Smooth muscle cell (in vitro differentiated cells): ENCODE data around the gene ATP9A. TPM values are rescaled to one million over a fixed set of nuclear protein-coding genes. Genes with fewer than 3 reads are reported as not detected.

Source experiments
- DNase-seq: peaks from one replicate; lab custom pipeline; 2025; ENCODE audit not compliant: unreplicated experiment; lab: John Stamatoyannopoulos, UW
- H2AFZ ChIP-seq: fragments of 200-600 bp; sonication (generic); 2 replicates; pipeline ENCODE4 v1.6.0; 2016; ENCODE audit warnings: antibody characterized with exemption, low read depth, mild to moderate bottlenecking
- H3F3A ChIP-seq: fragments of 200-600 bp; sonication (generic); 2 replicates; pipeline ENCODE4 v1.6.0; 2017; ENCODE audit warnings: antibody characterized with exemption, low read depth
- H3K27ac ChIP-seq: fragments of 200-600 bp; sonication (generic); 2 replicates; pipeline ENCODE4 v1.5.1; 2016; ENCODE audit warnings: low read depth, mild to moderate bottlenecking
- H3K27me3 ChIP-seq: fragments of 200-600 bp; sonication (generic); 2 replicates; pipeline ENCODE4 v1.6.1; 2016; ENCODE audit warnings: low read depth, mild to moderate bottlenecking
- H3K36me3 ChIP-seq: fragments of 200-600 bp; sonication (generic); 2 replicates; pipeline ENCODE4 v1.5.1; 2016; ENCODE audit warnings: low read depth
- H3K4me1 ChIP-seq: fragments of 200-600 bp; sonication (generic); 2 replicates; pipeline ENCODE4 v1.5.1; 2016; ENCODE audit warnings: low read depth
- H3K4me2 ChIP-seq: fragments of 200-600 bp; sonication (generic); 2 replicates; pipeline ENCODE4 v1.6.0; 2016; ENCODE audit warnings: mild to moderate bottlenecking
- H3K4me3 ChIP-seq: fragments of 200-600 bp; sonication (generic); 2 replicates; pipeline ENCODE4 v1.5.1; 2016; ENCODE audit warnings: mild to moderate bottlenecking
- H3K79me2 ChIP-seq: fragments of 200-600 bp; sonication (generic); 2 replicates; pipeline ENCODE4 v1.6.0; 2016; ENCODE audit warnings: low read depth, mild to moderate bottlenecking
- H3K9ac ChIP-seq: fragments of 200-600 bp; sonication (generic); 2 replicates; pipeline ENCODE4 v1.6.0; 2016; ENCODE audit warnings: low read depth
- H3K9me3 ChIP-seq: fragments of 200-600 bp; sonication (generic); replicated peaks from 2 replicates; pipeline ENCODE4 v1.5.1; 2016; ENCODE audit warnings: low read depth
- H4K20me1 ChIP-seq: fragments of 200-600 bp; sonication (generic); 2 replicates; pipeline ENCODE4 v1.6.0; 2016; ENCODE audit warnings: low read depth
- WGBS: methylation state at CpG from one replicate; pipeline ENCODE4 v1.1.7; 2016; ENCODE audit warnings: low lambda C conversion rate; 5-methylcytosine and 5-hydroxymethylcytosine counted together
- polyA plus RNA-seq: library from polyadenylated mRNA; unstranded; fragments of >200 nt; fragmentation: Nextera tagmentation; extraction: Ambion mirVana; gene quantifications from 2 replicates; pipeline ENCODE4 v1.2.1, GENCODE V29; 2016
- total RNA-seq: library from RNA; depleted of rRNA; stranded (reverse); fragments of >200 nt; gene quantifications from 2 replicates; pipeline ENCODE4 v1.2.3, GENCODE V29; 2014
- TF ChIP-seq, protein P1 (sequence below): fragments of 200-600 bp; sonication (generic); IDR thresholded peaks from 2 replicates; pipeline ENCODE4 v1.5.1; 2017; ENCODE audit warnings: borderline replicate concordance, mild to moderate bottlenecking, antibody characterized with exemption; ENCODE audit not compliant: insufficient read depth, poor library complexity, severe bottlenecking

Gene ATP9A
- total and polyA plus RNA-seq, 2 experiments from 2014 or later: 3.4 to 8.0 TPM

DNA sequence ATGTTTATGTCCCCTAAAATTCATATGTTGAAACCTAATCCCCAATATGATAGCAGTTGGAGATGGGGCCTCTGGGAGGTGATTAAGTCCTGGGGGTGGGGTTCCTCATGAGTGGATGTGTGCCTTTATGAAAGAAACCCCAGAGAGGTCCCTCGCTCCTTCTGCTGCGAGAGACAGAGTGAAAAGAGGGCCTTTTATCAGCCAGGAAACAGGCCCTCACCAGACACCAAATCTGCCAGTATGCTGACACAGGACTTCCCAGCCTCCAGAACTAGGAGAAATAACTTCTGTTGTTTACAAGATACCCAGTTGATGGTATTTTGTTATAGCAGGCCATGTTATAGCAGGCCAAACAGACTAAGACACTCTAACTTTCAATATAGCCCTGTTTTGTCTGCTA lies 124.8 kb downstream of the ATP9A start:
- WGBS: 12% methylated on average over 2 of the region's 2 CpGs
- Histone ChIP-seq H3K4me2 (peak overlapping the region; percentile 40), H3K4me3 (no peak overlapping the region), H3K9me3 (no peaks in the 10 kb centered on the region), H3K9ac (no peak overlapping the region), H2AFZ (no peak overlapping the region), H3K27ac (peak overlapping the region; percentile 22), H3F3A (peaks cover 15% of the 10 kb centered on the region), H4K20me1 (no peaks in the 10 kb centered on the region), H3K79me2 (no peaks in the 10 kb centered on the region), H3K4me1 (peaks cover 8% of the 10 kb centered on the region), H3K27me3 (no peaks in the 10 kb centered on the region), H3K36me3 (no peaks in the 10 kb centered on the region)
- TF ChIP-seq, protein P1, sequence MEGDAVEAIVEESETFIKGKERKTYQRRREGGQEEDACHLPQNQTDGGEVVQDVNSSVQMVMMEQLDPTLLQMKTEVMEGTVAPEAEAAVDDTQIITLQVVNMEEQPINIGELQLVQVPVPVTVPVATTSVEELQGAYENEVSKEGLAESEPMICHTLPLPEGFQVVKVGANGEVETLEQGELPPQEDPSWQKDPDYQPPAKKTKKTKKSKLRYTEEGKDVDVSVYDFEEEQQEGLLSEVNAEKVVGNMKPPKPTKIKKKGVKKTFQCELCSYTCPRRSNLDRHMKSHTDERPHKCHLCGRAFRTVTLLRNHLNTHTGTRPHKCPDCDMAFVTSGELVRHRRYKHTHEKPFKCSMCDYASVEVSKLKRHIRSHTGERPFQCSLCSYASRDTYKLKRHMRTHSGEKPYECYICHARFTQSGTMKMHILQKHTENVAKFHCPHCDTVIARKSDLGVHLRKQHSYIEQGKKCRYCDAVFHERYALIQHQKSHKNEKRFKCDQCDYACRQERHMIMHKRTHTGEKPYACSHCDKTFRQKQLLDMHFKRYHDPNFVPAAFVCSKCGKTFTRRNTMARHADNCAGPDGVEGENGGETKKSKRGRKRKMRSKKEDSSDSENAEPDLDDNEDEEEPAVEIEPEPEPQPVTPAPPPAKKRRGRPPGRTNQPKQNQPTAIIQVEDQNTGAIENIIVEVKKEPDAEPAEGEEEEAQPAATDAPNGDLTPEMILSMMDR: no peak
- DNase-seq: no peak

DNA sequence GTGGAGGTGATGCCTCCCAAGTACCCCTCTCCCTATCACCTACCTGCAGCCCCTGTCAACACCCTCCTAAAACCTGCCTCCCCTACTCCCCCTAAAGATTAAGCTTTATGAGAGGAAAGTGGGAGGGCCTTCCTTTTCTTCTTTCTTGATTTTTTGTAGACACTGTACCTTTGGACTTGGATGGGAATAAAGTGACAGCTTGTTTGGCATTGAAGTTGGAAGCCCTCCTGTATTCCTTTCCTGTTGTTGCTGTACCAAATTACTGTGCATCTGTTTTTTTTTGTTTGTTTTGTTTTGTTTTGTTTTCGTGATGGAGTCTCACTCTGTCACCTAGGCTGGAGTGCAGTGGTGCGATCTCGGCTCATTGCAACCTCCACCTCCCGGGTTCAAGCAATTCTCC lies 126.3 kb downstream of the ATP9A start:
- Histone ChIP-seq H3K4me1 (peaks cover 8% of the 10 kb centered on the region), H2AFZ (no peak overlapping the region), H3K27ac (no peak overlapping the region), H3F3A (peaks cover 15% of the 10 kb centered on the region), H3K79me2 (no peaks in the 10 kb centered on the region), H4K20me1 (no peaks in the 10 kb centered on the region), H3K27me3 (no peaks in the 10 kb centered on the region), H3K4me3 (no peak overlapping the region), H3K4me2 (no peak overlapping the region), H3K9ac (no peak overlapping the region), H3K36me3 (no peaks in the 10 kb centered on the region), H3K9me3 (no peaks in the 10 kb centered on the region)
- TF ChIP-seq, protein P1: no peak
- WGBS: 94% methylated on average over 4 of the region's 4 CpGs
- no peak for DNase-seq

DNA sequence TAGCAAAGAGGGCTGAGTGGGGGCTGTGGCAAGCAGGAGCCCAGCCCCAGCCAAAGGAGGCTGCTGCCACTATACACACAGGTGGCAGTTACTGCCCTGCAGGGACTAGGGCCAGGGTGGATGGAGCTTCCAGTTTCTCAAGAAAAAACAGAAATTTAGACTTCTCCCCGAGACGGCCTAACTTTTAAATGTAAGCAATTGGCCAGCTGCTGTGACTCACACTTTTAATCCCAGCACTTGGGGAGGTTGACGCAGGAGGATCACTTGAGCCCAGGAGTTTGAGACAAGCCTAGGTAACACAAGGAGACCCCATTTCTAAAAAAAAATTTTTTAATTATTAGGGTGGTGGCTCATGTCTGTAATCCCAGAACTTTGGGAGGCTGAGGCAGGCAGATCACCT lies 127.4 kb downstream of the ATP9A start:
- Histone ChIP-seq H3F3A (peaks cover 15% of the 10 kb centered on the region), H3K9ac (no peak overlapping the region), H3K9me3 (no peaks in the 10 kb centered on the region), H3K27me3 (no peaks in the 10 kb centered on the region), H3K4me2 (no peak overlapping the region), H3K79me2 (no peaks in the 10 kb centered on the region), H3K4me1 (peaks cover 8% of the 10 kb centered on the region), H2AFZ (no peak overlapping the region), H3K4me3 (no peak overlapping the region), H4K20me1 (no peaks in the 10 kb centered on the region), H3K36me3 (no peaks in the 10 kb centered on the region), H3K27ac (peak overlapping the region; percentile 44)
- 12% methylated on average over 3 of the region's 3 CpGs for WGBS
- TF ChIP-seq, protein P1: no peak
- DNase-seq: no peak

DNA sequence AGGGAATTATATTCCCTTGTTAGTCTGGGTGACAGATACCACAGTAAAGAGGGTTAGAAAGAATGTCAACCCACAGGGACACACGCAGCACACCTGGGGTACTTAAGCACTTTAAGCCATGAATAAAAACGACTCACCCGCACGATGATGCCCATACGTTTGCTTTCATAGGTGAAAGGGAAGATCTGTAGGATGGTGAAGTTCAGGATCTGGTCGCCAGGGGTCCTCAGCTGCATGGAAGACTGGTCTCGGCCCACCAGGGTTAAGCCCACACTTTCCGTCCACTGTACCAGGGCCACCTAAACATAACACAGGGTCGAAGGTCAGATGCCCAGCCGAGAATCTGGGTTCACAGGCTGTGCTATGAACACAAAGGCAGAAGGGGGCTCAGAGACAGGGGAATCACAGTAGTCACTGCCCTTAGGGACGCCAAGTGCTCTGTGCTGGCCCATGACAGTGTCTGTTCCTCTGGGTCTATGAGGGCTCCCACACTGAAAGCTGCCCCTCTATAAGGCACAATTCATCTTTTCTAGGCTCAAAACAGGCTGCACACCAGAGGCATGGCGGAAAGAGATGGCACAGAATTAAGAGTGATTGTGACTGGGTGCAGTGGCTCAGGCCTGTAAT lies 128.9 kb downstream of the ATP9A start:
- WGBS: 33% methylated on average over 12 of the region's 12 CpGs
- Histone ChIP-seq H3K4me2 (no peak overlapping the region), H3K27me3 (no peaks in the 10 kb centered on the region), H3K27ac (no peak overlapping the region), H3K4me1 (peaks cover 8% of the 10 kb centered on the region), H3K9ac (no peak overlapping the region), H3F3A (peaks cover 15% of the 10 kb centered on the region), H2AFZ (no peak overlapping the region), H3K36me3 (no peaks in the 10 kb centered on the region), H4K20me1 (no peaks in the 10 kb centered on the region), H3K79me2 (no peaks in the 10 kb centered on the region), H3K9me3 (no peaks in the 10 kb centered on the region), H3K4me3 (no peak overlapping the region)
- peak; percentile 30 for DNase-seq
- TF ChIP-seq, protein P1: peak; percentile 76
